Motor neuron (in vitro differentiated cells): ENCODE measurements around the gene JMJD7. TPM values are rescaled to one million over a fixed set of nuclear protein-coding genes. Genes with fewer than 3 reads are reported as not detected.

Experiments used
- ATAC-seq, 8 experiments: fragments of 200-7000 bp; cut with Tn5 transposase; replicated peaks in 6 of 8; 2 replicates each; pipeline ENCODE4 v1.8.0; 2021; ENCODE audit warnings: mild to moderate bottlenecking in 8 of 8, moderate library complexity in 8 of 8
- H3K27ac ChIP-seq, 2 donors: fragments of 250-450 bp; sonication (Bioruptor Pico); 2 replicates each; pipeline ENCODE4 v1.9.0; 2021; ENCODE audit warnings: antibody characterized with exemption in 2 of 2, mild to moderate bottlenecking in 2 of 2, moderate library complexity in 1 of 2
- H3K4me1 ChIP-seq, 2 donors: fragments of 250-450 bp; sonication (Bioruptor Pico); replicated peaks in 1 of 2; 2 replicates each; pipeline ENCODE4 v1.6.1; 2021; ENCODE audit warnings: antibody characterized with exemption in 2 of 2, mild to moderate bottlenecking in 2 of 2, moderate library complexity in 1 of 2
- H3K4me3 ChIP-seq, 5 donors: fragments of 250-450 bp; sonication (Bioruptor Pico); 2 replicates each; pipeline ENCODE4 v1.9.0; 2021; ENCODE audit warnings: antibody characterized with exemption in 5 of 5, mild to moderate bottlenecking in 5 of 5, moderate library complexity in 4 of 5
- WGBS, 10 experiments: fragments of 450-650 bp; shearing (Covaris generic); methylation state at CpG; one replicate each; pipeline ENCODE4 v1.0.0; 2022; 5-methylcytosine and 5-hydroxymethylcytosine counted together
- in situ Hi-C, 9 experiments: fragments of 400-800 bp; cut with MboI; loops; one replicate each; pipeline ENCODE4 v1.15.0; 2021; ENCODE audit warnings: low sequenced_read_pairs in 9 of 9, low pct_unique_long_range_greater_than_20kb in 2 of 9; ENCODE audit not compliant: unreplicated experiment in 9 of 9
- total RNA-seq, 8 experiments: library from RNA; unstranded; fragments of 300-600 nt; gene quantifications; 2 replicates each; pipeline versions ENCODE4 v1.2.3 to v1.2.4, GENCODE V29; 2022

Gene JMJD7
- total RNA-seq, 8 experiments from 2014 or later, result 4.0 to 8.8 (median 5.7) TPM

DNA sequence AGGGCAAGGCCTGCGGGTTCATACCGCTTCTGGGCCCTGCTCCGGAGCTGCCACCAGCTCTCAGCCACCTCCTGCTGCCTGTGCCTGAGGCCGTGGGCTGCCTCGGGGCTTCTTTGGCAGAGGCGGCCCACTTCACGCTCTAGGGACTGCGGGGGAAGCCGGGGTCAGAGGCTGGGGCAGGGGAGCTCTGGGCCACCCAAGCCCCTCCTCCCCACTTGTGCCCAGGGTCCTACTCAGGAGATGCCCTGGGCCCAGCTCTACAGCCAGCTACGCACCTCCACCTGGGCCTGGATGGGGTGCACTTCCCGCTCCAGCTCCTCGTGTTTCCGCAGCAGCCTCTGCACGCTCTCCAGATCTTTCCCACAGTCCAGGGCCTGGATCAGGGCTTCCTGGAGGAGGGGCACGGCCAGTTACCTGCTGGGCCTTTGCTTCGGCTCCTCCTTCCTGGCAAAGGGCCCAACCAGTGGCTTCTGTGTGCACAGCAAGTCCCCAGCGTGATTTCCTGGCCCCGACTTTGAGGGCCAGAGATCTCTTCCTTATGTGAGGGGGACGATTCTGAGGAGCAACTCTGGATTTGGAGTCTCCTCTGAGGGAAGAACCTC, 34.7 kb downstream of the JMJD7 start:
- Histone ChIP-seq H3K4me3 (no peak overlapping the region), H3K27ac (no peak overlapping the region), H3K4me1 (peaks cover 8 to 12% of the 10 kb centered on the region in 2 donors)
- in situ Hi-C loops, result no loop called here
- 32 to 93% (median 69%) methylated on average over 1 to 8 of the region's 19 CpGs; no CpG with 5 or more reads in 2 of the 10 experiments for WGBS, 10 experiments
- ATAC-seq, result peak in 1 of 8 experiments; percentile 26

DNA sequence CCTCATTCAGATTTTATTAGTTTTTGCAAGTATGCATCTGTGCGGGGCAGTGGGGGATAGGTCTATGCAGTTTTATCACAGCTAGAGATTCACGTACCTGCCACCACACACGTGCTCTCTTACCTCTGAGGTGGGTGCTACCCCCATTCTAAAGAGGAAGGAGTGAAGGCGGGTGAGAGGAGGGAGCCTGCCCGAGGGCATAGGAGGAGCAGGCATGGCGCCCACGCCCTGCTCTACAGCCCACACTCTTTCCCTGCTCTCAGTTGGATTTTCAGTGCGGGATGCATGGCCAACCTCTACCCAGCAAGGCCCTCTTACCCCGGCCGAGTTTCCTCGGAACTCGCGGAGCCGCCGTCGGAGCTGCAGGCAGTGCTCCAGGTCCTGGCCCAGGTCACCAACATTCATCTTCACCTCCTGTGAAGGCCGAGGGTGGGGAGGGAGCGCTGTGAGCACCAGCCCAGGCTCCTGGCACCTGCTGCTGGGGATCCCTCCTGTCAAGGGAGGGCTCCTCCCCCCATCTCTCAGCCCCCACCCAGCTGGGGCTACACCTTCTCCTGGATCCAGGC, 37.7 kb downstream of the JMJD7 start:
- in situ Hi-C loops, result no loop called here
- 60 to 100% (median 78%) methylated on average over 1 to 8 of the region's 18 CpGs; no CpG with 5 or more reads in 2 of the 10 experiments for WGBS, 10 experiments
- H3K4me1 ChIP-seq, result peaks cover 8 to 12% of the 10 kb centered on the region in 2 donors

DNA sequence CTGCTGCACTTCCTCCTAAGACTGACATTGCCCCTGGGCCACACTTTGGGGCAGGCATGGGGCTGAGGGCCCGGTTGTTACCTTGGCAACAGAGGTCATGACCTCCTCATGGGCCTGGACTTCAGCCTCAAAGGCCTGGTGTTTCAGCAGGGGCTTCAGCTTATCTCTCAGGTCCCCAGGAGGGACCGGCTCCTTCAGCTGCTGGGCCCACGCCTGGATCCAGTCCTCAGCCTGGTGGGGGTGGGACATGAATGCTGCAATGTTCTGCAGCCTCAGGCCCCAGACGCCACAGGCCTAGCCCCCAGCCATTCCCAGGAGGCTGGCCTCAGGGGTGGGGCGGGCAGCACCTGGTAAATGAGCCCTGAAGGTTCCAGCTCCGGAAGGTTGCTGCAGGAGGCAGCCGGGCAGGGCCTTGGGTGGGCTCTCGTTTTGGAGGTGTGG, 38.4 kb downstream of the JMJD7 start:
- peak overlapping the region in 1 of 2 donors; percentile 42 for H3K27ac ChIP-seq
- in situ Hi-C loops, result no loop called here
- 33 to 100% methylated on average over 1 of the region's 8 CpGs; no CpG with 5 or more reads in 8 of the 10 experiments for WGBS, 10 experiments
- peak in 5 of 8 experiments; percentile 17 to 38 (median 30) for ATAC-seq
- peaks cover 8 to 12% of the 10 kb centered on the region in 2 donors for H3K4me1 ChIP-seq
- H3K4me3 ChIP-seq, result no peak overlapping the region

More for the DNA sequence above, 37.7 kb downstream of the JMJD7 start:
- peak in 3 of 8 experiments; percentile 8 to 37 (median 21) for ATAC-seq
- no peak overlapping the region for H3K27ac ChIP-seq
- no peak overlapping the region for H3K4me3 ChIP-seq

DNA sequence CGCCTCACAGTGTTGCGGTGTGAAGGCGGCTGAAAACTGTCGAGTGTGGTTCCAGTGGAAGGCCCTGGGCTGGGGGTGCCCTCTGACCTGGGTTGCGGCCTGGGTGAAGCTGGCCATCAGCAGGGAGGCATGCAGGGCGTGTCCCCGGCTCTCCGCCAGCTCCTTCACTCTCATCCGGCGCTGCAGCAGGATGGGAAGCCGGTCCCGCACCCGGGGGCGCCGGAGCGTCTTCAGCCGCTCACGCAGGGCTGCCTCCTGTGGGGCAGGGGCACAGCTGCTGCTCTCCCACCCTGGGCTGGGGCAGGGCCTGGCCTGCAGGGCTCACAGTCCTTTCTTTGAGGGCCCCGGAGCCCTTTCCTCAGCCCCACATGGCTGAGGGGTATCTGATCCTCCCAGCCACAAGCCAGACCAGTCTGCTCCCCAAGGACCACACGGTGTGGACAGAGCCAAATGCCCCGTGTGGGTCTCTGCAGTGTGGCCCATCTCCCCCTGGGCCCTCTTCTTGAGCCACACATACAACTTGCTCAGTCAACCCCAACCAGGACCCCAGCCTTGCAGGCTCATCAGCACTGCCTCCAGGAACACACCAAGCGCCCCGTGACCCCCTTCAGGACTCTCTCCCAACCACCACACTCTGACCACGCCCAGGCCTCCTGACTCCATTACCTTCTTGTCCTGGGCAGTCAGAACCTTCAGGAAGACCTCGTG, 39.1 kb downstream of the JMJD7 start:
- peak in 2 of 8 experiments; percentile 3 to 9 for ATAC-seq
- no peak overlapping the region for H3K4me3 ChIP-seq
- peaks cover 8 to 12% of the 10 kb centered on the region in 2 donors for H3K4me1 ChIP-seq
- in situ Hi-C loops, result no loop called here
- 78 to 100% (median 93%) methylated on average over 1 to 5 of the region's 25 CpGs; no CpG with 5 or more reads in 6 of the 10 experiments for WGBS, 10 experiments
- no peak overlapping the region for H3K27ac ChIP-seq

GRCh38 chr15:41868321-41868720, 40.4 kb downstream of the JMJD7 start:
- no peak overlapping the region for H3K4me3 ChIP-seq
- H3K27ac ChIP-seq, result no peak overlapping the region
- WGBS, 10 experiments, result 100% methylated on average over 2 of the region's 15 CpGs; no CpG with 5 or more reads in 7 of the 10 experiments
- in situ Hi-C loops, result no loop called here
- peaks cover 8 to 12% of the 10 kb centered on the region in 2 donors for H3K4me1 ChIP-seq
- no peak for ATAC-seq

DNA sequence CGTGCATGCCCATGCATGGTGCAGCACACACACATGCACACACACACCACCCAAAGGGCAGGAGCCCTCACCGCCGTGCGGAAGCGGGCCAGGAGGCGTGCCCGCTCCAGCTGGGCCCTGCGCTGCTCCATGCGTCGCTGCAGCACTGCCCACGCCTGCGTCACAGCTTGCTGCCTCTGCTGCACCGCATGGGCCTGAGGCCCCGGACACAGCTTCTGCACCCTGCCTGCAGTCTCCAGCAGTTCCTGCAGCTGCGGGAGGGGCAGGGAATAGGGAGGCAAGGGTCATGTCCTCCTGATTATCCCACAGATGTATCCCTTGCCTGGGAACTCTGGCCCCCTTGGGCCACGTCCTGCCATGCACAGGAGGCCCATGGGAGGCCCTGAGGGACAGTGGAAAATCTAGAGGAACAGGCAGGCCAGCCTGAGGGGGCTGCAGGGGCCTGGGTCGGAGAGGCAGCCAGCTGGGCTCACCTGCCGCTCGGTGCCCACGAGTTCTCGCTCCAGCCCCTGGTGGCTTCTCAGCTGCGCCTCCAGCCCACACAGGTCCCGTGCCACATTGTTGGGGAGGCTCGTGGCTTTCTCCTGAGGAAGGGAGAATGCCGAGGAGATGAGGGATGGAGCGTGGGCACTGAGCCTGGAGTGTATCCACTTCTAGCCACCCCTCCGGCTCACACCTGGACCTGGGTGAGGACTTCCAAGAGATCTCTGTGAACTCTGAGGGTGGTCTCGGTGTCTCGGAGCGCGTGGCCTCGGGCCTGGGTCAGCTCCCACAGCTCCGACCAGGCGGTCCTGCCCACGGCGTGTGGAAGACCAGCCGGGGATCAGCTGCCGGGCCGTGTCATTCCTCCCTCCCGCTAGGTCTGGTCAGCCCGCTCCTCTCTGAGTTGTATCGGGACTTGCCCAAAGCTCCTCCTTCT, 42.1 kb downstream of the JMJD7 start:
- WGBS, 10 experiments, result 60 to 88% (median 79%) methylated on average over 1 to 17 of the region's 42 CpGs; no CpG with 5 or more reads in 5 of the 10 experiments
- no peak overlapping the region for H3K4me3 ChIP-seq
- H3K27ac ChIP-seq, result no peak overlapping the region
- peak in 1 of 8 experiments; percentile 4 for ATAC-seq
- in situ Hi-C loops, result no loop called here
- H3K4me1 ChIP-seq, result peaks cover 8 to 12% of the 10 kb centered on the region in 2 donors

- Histone ChIP-seq H3K4me3 (no peak overlapping the region), H3K27ac (no peak overlapping the region), H3K4me1 (peaks cover 8 to 12% of the 10 kb centered on the region in 2 donors)
- in situ Hi-C loops, result no loop called here
- no peak for ATAC-seq
- WGBS, 10 experiments, result 25 to 100% (median 77%) methylated on average over 1 to 8 of the region's 9 CpGs; no CpG with 5 or more reads in 2 of the 10 experiments
Measured at GRCh38 chr15:41870689-41871081, 42.8 kb downstream of the JMJD7 start.

DNA sequence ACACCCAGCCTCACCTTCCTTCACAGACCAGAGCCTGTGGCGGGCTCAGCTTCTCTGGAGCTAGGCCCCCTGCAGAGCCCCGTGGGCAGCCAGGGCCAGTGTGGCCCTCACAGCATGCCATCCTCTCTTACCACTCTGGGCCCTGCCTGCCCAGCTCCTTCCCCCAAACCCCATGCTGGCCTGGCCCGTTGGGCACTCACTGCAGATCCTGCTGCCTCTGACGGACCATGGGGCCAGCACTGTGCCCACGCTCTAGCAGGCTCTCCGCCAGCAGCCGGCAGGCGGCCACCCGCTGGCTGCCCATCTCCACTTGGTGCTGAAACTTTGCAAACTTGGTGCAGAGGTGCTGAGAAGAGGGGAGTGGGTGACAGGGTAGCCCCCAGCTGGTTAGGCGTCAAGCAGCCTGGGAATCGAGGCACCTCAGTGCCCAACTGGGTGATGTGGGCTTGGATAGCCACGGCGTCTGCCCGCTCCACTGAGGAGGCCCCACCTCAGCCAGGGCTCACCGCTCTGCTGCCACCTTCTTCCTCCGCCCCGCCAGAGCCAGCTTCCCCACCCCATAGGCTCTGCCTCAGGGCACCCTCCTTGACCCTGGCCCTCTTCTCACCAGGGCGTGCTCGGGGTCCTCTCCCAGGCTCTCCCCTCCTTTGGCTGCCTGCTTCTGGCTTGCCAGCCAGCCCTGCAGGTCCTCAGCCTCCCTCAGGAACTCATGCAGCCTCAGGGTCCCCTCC, 43.4 kb downstream of the JMJD7 start:
- no peak for ATAC-seq
- Histone ChIP-seq H3K4me1 (peaks cover 3 to 6% of the 10 kb centered on the region in 2 donors), H3K27ac (no peak overlapping the region), H3K4me3 (no peak overlapping the region)
- in situ Hi-C loops, result no loop called here
- WGBS, 10 experiments, result 0 to 100% (median 67%) methylated on average over 1 to 3 of the region's 19 CpGs; no CpG with 5 or more reads in 5 of the 10 experiments

DNA sequence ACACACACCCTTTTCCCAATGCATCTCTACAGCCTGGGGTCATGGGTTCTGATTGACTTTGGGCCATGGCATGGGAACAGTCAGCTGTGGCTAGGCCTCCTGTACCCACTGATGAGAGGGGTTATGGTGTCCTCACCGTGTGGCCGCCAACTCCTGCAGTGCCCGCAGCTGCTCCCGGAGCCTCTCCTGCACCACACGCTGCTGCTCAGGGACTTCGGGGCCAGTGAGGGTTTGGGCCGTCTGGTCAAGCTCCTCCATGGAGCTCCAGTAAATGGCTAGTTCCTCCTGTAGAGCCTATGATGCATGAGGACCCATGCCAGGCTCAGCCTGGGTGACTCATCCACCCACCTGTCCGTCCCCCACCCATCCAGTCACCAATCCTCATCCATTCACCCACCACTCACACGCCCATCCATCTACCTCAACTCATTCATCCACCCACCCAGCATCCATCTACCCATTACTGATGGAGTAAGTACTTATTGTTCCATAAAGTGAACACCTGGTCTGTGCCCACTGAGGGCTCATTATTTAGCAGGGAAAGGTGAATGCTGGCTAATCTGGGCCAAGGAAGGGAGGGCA, 44.4 kb downstream of the JMJD7 start:
- WGBS, 10 experiments, result 20 to 100% (median 50%) methylated on average over 1 to 4 of the region's 9 CpGs; no CpG with 5 or more reads in 7 of the 10 experiments
- in situ Hi-C loops, result no loop called here
- no peak for ATAC-seq

DNA sequence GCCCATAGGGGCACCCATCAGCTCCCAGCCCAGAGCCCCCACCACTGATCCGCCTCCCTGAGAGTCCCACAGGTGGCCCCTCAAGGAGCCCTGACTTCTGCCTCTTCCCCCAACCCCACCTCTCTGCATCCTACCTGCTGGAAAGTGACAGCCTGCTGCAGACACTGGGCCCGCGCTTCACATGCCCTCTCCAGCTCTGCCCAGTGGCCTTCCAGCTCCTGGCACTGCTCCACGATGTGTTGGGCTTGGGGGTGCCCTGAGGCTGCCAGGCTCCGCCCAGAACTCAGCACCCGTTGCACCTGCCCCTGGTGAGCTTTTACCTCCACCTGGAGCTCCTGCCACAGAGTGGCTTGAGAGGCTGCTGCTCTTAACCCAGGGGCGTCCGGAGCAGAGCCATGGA, 45.8 kb downstream of the JMJD7 start:
- ATAC-seq, result no peak
- WGBS, 10 experiments, result 58 to 96% (median 80%) methylated on average over 1 to 4 of the region's 8 CpGs; no CpG with 5 or more reads in 5 of the 10 experiments
- in situ Hi-C loops, result no loop called here
- no peak overlapping the region for H3K27ac ChIP-seq
- no peaks in the 10 kb centered on the region for H3K4me1 ChIP-seq
- H3K4me3 ChIP-seq, result no peak overlapping the region

More for the DNA sequence above, 44.4 kb downstream of the JMJD7 start:
- H3K4me1 ChIP-seq, result no peaks in the 10 kb centered on the region
- no peak overlapping the region for H3K27ac ChIP-seq
- no peak overlapping the region for H3K4me3 ChIP-seq

DNA sequence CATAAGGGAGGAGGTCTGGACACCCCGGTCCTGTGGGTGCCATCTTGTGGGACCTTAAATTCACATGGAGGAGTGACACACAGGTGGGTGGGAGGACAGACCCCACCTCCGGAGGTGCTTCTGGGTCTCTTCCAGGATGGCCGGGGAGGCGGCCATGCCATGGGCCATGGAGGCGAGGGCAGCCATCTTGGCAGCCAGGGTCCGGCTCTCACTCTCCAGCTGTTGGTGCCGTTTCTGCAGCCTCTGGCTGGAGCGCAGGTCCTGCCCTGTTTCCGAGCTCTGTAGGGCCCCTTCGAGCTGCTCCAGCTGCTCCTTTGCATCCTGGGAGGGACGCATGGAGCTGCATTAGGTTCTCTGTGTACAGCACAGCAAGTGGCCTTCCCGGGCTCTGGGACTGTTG, 46.8 kb downstream of the JMJD7 start:
- no peak for ATAC-seq
- no peaks in the 10 kb centered on the region for H3K4me1 ChIP-seq
- H3K27ac ChIP-seq, result peak overlapping the region in 1 of 2 donors; percentile 28
- H3K4me3 ChIP-seq, result no peak overlapping the region
- 80 to 100% (median 91%) methylated on average over 1 to 4 of the region's 12 CpGs; no CpG with 5 or more reads in 6 of the 10 experiments for WGBS, 10 experiments
- in situ Hi-C loops, result no loop called here
